Muscle layer of duodenum (tissue), 2 donors: ENCODE results near the gene CCDC142.

ENCODE experiments used
- H3K27ac ChIP-seq: one replicate; pipeline ENCODE4 v1.7.0; 2013; ENCODE audit warnings: mild to moderate bottlenecking, low read length
- H3K27me3 ChIP-seq: one replicate; pipeline ENCODE4 v1.7.0; 2013; ENCODE audit warnings: low read depth, mild to moderate bottlenecking, control low read depth, low read length
- H3K36me3 ChIP-seq, 2 donors: one replicate each; pipeline ENCODE4 v1.7.0; 2013; ENCODE audit warnings: low read length in 2 of 2, control low read depth in 1 of 2, mild to moderate bottlenecking in 1 of 2; ENCODE audit not compliant: insufficient read depth in 2 of 2, control insufficient read depth in 1 of 2
- H3K4me1 ChIP-seq, 2 donors: one replicate each; pipeline ENCODE4 v1.7.0; 2013; ENCODE audit warnings: low read length in 2 of 2, mild to moderate bottlenecking in 2 of 2, control low read depth in 1 of 2, moderate library complexity in 1 of 2; ENCODE audit not compliant: insufficient read depth in 2 of 2, control insufficient read depth in 1 of 2
- H3K4me3 ChIP-seq, 2 donors: one replicate each; pipeline ENCODE4 v1.7.0; 2013; ENCODE audit warnings: low read length in 2 of 2, low read depth in 1 of 2, mild to moderate bottlenecking in 1 of 2
- H3K9me3 ChIP-seq, 2 donors: one replicate each; pipeline ENCODE4 v1.7.0; 2013; ENCODE audit warnings: low read length in 2 of 2, control low read depth in 1 of 2, mild to moderate bottlenecking in 1 of 2; ENCODE audit not compliant: control insufficient read depth in 1 of 2
- donor health status: healthy.

The CCDC142 gene

DNA sequence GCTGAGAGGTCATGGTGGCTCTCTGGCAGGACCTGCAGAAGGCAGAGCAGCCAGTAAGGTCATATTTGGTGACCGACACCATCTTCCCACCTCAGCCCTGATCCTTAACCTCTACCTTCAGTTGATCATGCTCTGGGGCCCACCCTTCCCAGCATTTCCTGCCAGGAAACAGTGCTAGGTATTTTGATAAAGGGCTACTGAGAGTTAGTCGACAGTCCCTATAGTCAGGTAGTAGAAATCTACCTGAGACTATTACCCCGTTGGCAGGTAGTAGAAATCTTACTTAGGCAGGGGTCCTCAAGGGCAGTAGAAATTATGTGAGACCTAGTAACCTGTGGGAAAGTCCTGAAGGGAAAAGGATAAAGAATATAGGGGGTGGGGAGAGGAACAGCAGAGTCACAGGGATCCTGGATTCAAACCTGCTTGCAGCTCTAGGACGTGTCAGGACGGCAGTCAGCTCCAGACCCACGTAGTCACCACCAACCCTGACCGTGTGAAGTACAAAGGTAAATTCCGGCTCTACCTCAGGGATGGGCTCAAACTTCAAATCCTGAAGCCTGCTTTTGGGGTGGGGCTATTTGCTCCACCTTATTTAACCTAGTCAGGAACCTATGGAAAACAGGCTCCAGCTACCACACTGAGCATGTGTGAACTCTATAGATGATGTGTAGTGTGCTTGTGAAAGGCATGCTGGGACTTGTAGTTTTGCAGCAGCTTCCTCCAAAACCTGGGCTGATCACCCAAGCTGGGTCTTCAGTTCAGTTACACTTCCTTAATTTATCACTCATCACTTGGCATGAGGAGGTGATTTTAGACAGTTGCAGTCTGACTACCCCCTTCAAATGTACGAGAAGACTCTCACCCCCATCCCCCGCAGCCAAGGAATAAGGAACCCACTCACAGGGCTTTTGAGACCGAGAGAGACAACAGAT, 43.2 kb upstream of the CCDC142 start, which contains the start of gene DQX1:
TSS of gene DQX1 (minus strand) at position 515 of the 932 bp plus-strand sequence. CDS start at position 13, 502 bp downstream.
- H3K27ac ChIP-seq: peak within 1 kb of the TSS; percentile 74
- peaks cover 10 to 17% of the 10 kb centered on the region in 2 donors for H3K4me1 ChIP-seq
- no peaks in the 10 kb centered on the region for H3K27me3 ChIP-seq
- peaks cover 13 to 30% of the 10 kb centered on the region in 2 donors for H3K36me3 ChIP-seq
- peak within 1 kb of the TSS in 1 of 2 donors; percentile 21 for H3K4me3 ChIP-seq
- H3K9me3 ChIP-seq: no peaks in the 10 kb centered on the region

DNA sequence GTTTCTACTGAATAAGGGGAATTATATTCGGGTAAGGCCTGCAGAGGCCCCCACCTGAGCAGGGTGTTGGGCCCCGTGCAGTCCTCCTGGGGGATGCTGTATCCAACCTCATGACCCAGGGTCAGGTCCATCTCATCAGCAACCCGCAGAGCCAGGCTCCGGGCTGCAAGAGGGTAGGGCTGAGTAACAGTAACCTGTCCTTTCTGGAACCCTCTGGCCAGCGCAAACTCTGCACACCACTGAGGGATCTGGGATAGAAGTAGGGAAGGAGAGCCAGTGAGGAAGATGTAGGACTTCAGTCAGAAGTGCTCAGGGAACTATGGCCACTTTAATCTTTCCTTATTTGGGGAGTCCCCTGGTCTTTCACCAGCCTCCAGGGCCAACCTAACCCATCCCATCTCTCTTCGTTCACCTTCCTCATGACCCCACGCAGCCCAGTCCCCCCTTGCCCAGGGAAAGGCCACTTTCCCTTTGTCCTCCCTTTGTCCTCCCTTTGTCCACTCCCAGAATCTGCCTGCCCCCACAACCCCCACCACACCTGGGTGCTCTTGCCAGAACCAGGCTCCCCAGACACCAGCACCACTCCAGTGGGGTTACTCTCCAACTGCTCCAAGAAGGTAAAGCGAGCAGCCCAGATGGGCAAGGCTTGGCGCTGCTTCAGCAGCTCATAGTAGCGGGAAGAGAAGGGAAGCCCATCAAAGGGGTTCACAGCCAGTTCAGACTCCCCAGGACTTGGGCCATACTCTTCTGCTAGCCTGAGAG, 42.3 kb upstream of the CCDC142 start:
- peak overlapping the region; percentile 74 for H3K27ac ChIP-seq
- H3K36me3 ChIP-seq: peaks cover 13 to 30% of the 10 kb centered on the region in 2 donors
- H3K9me3 ChIP-seq: no peaks in the 10 kb centered on the region
- no peaks in the 10 kb centered on the region for H3K27me3 ChIP-seq
- H3K4me3 ChIP-seq: peak overlapping the region in 1 of 2 donors; percentile 21
- H3K4me1 ChIP-seq: peaks cover 6 to 13% of the 10 kb centered on the region in 2 donors

DNA sequence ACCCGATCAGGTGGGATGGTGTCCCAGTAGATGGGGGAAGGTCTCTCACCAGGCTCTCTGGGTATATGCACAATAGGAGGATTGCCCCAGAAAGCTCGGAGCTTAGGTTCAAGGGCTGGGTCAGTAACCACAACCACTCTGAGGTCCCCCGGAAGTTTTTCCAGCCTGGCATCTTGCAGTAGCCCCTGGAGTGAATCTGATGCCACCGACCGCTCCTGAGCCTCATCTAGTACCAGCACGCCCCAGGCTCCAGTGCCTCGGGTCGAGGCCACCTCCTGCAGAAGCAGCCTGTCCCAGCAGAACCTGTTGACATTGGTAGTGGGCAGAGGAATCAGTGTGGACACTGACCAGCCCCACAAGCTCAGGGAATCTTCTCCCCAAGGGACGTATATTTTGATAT, 41.2 kb upstream of the CCDC142 start:
- Histone ChIP-seq H3K27ac (no peak overlapping the region), H3K4me1 (peaks cover 6 to 13% of the 10 kb centered on the region in 2 donors), H3K27me3 (peaks cover under 1% of the 10 kb centered on the region), H3K9me3 (no peaks in the 10 kb centered on the region), H3K36me3 (peaks cover 13 to 30% of the 10 kb centered on the region in 2 donors), H3K4me3 (no peak overlapping the region)

DNA sequence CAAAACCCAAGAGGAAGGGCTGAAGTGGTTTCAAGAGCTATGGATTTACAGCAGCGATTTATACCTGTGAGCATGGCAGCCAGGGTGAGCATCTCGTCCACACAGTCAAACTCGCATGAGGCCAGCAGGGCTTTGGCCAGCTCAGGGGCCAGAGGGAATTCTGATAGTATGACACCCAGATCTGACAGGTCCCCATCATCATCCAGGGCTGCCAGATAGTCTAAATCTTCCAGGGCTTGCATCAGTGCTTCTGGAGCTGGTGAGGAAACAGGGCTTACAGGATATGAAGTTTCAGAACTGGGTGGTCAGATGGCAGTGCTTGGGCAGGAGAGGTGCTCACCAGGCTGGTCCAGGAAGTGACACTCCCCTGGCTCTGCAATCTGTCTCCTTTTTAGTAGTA, 39.7 kb upstream of the CCDC142 start:
- Histone ChIP-seq H3K4me1 (no peaks in the 10 kb centered on the region), H3K4me3 (no peak overlapping the region), H3K36me3 (peaks cover 11 to 22% of the 10 kb centered on the region in 2 donors), H3K27me3 (peaks cover 12% of the 10 kb centered on the region), H3K9me3 (no peaks in the 10 kb centered on the region), H3K27ac (no peak overlapping the region)

DNA sequence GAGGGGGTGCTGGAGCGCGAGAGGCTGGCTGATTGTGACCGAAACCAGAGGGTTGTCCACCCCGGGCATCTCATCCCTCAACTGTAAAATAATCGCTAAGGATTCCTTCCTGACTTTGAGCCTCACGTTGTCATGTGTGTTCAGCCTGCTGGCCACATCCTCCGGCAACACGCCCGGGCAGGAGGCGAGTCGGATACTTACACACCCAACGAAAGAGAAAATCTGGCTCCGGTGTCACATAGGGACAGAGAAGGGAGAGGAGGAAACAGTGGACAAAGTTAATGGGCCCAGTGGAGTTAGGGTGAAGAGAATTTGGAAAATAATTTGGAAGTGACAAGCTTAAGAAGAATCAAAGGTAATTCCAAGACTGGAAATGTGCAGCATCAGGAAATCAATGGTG, 33.9 kb upstream of the CCDC142 start:
- Histone ChIP-seq H3K27me3 (peaks cover 66% of the 10 kb centered on the region), H3K4me1 (peaks cover 0 to 30% of the 10 kb centered on the region in 2 donors), H3K36me3 (no peaks in the 10 kb centered on the region), H3K4me3 (peak overlapping the region in 1 of 2 donors; percentile 62), H3K9me3 (no peaks in the 10 kb centered on the region), H3K27ac (no peak overlapping the region)

DNA sequence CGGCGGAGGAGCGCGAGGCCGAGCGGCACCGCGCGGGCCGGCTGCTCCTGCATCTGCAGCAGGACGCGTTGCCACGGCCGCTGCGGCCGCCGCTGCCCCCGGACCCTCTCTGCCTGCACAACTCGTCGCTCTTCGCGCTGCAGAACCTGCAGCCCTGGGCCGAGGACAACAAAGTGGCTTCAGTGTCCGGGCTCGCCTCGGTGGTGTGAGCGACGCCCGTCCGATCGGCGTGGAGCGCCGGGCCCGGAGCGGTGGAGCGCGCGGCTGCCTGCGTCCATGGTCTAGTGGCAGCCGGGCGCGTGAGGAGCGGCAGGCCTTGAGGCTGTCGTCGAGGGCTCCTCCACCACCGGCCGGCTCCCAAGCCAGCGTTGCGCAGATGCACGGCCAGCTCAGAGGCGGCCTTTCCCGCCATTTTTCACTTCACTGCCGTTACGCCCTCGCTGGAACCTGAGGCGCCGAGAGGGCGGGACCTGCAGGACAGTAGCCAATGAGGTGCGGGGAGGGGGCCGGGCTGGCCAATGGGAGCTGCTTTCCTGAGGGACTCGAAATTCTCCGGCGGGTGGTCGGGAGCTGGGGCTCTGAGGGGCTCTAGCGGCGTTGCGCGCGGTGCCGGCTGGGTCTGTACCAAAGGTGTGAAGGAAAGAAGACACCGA, 33.3 kb upstream of the CCDC142 start:
- Histone ChIP-seq H3K4me1 (peaks cover 0 to 30% of the 10 kb centered on the region in 2 donors), H3K36me3 (no peaks in the 10 kb centered on the region), H3K4me3 (peak overlapping the region in 1 of 2 donors; percentile 62), H3K27me3 (peaks cover 70% of the 10 kb centered on the region), H3K27ac (no peak overlapping the region), H3K9me3 (no peaks in the 10 kb centered on the region)

DNA sequence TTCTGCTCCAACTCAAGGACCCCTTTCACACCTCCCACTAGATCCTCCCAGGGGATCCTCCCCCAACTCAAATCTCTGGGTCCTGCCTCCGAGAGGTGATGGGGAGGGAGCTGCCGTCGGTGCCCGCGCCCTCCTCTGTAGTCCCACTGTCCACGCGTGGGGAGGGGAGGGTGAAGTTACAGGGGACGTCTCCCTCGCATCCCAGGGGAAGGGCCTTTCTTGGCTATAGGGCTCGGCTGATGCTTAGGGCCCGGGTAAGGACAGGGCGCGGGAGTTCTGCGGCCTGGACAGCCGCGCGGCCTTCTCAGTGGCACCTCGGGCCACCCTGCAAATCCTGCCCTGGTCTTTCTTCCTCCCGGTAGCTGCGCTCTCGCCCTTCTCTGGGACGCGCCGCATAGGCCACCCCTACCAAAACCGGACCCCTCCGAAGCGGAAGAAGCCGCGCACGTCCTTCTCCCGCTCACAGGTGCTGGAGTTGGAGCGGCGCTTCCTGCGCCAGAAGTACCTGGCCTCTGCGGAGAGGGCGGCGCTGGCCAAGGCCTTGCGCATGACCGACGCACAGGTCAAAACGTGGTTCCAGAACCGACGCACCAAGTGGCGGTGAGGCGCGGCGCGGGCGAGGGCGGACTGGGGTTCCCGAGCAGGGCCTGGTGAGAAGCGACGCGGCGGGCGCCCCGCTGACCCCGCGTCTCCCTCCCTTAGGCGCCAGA, 32.6 kb upstream of the CCDC142 start:
- Histone ChIP-seq H3K4me1 (peaks cover 0 to 30% of the 10 kb centered on the region in 2 donors), H3K9me3 (no peaks in the 10 kb centered on the region), H3K4me3 (peak overlapping the region in 1 of 2 donors; percentile 62), H3K27ac (no peak overlapping the region), H3K36me3 (no peaks in the 10 kb centered on the region), H3K27me3 (peaks cover 75% of the 10 kb centered on the region)

DNA sequence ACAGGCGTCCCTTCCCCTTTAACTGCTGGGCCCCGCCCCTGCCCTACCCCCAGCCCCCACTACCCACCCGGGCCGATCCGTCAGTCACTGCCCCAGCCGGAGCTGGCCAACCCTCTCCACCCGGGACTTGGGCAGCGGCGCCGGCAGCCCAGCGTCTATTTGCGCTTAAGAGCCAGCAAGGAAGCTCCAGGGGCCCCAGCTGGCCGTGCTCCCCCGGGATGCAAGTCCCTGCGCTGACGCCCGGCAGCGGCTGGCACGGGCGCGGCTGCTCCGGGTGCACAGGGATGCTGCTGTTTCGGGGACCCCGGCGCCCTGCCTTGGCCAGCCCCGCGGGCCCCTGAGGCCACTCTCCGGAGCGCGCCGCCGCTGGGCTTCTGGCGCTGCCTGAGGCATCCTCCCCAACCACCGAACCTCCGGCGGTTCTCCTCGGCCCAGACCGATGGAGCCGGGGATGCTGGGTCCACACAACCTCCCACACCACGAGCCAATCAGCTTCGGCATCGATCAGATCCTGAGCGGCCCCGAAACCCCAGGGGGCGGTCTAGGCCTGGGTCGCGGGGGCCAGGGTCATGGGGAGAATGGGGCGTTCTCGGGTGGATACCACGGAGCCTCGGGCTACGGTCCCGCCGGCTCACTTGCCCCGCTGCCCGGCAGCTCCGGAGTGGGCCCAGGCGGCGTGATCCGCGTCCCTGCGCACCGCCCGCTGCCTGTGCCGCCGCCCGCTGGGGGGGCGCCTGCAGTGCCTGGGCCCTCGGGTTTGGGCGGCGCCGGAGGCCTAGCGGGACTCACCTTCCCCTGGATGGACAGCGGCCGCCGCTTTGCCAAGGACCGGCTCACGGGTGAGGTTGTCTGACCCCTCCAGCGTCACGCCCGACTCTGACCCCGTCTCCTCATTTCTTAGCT, 31.8 kb upstream of the CCDC142 start, which contains the start of gene TLX2:
TSS of gene TLX2 (plus strand) at position 83 of the 903 bp plus-strand sequence. CDS start at position 440, 357 bp downstream.
- H3K4me3 ChIP-seq: peak within 1 kb of the TSS in 1 of 2 donors; percentile 11

DNA sequence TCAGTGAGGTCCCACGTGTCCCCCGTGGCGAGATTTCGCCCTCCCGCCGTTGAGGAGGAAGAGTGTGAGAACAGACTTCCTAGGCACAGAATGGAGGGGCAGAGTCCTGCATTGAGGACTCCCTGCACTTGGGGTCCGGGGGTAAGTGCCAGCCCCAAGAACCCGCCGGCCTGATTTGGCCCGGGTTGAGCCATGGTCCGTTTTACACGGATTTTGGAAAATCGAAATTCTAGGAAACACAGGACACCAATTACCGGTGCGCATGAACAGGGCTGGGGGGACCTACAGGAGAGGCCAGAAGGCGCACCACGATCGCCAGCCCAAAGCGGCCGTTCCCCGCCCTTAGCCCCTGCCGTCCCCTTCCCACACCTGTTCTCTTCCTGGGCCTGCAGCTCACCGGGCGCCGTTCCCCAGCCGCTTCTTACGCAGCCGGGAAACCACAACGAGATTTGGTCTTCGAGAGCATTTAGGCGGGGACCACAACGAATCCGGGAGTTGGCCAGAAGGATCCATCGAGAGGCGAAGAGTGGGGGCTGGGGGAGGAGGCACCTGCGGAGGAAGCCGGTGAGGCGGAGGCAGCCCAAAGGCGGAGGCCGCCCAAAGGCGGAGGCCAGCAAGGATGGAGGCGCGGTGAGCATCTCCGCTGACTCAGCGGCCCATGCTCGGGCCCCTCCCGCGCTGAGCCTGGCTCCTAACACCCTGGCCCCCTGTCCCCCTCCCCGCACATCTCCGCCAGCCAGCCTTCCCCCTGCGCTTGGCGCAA, 31.0 kb upstream of the CCDC142 start:
- no peak overlapping the region for H3K27ac ChIP-seq
- H3K36me3 ChIP-seq: no peaks in the 10 kb centered on the region
- H3K4me1 ChIP-seq: peaks cover 0 to 30% of the 10 kb centered on the region in 2 donors
- no peak overlapping the region for H3K4me3 ChIP-seq
- no peaks in the 10 kb centered on the region for H3K9me3 ChIP-seq
- H3K27me3 ChIP-seq: peaks cover 76% of the 10 kb centered on the region

More for the DNA sequence above, 31.8 kb upstream of the CCDC142 start, which contains the start of gene TLX2:
- H3K9me3 ChIP-seq: no peaks in the 10 kb centered on the region
- no peaks in the 10 kb centered on the region for H3K36me3 ChIP-seq
- H3K27ac ChIP-seq: no peak within 1 kb of the TSS
- peaks cover 0 to 30% of the 10 kb centered on the region in 2 donors for H3K4me1 ChIP-seq
- H3K27me3 ChIP-seq: peaks cover 79% of the 10 kb centered on the region
